ENCODE results near the gene RHBDF2. TPM values are rescaled to one million over a fixed set of nuclear protein-coding genes. Genes with fewer than 3 reads are reported as not detected.

The RHBDF2 gene
- polyA plus RNA-seq, 1 donor (not counting 4 experiments of a cell fraction or from before 2014, with no cell fraction given) = 14.9 TPM

- no peak overlapping the region for H3K9ac ChIP-seq (ENCODE audit: control insufficient read depth, extremely low read depth, insufficient read depth, low read length)
Measured at GRCh38 chr17:76490112-76490710, 11.0 kb downstream of the RHBDF2 start.

GRCh38 chr17:76487451-76488192 lies 13.6 kb downstream of the RHBDF2 start:
- H3K9ac ChIP-seq (ENCODE audit: control insufficient read depth, extremely low read depth, insufficient read depth, low read length) = no peak overlapping the region
- H3K4me3 ChIP-seq (ENCODE audit: control insufficient read depth in 2 of 3, extremely low read depth in 1 of 3, insufficient read depth in 2 of 3, low read depth in 1 of 3, low read length in 3 of 3) = no peak overlapping the region
- no peak for TF ChIP-seq EZH2 (IDR thresholded peaks at IDR 0.05; ENCODE audit: low read length)
- TF ChIP-seq CTCF (optimal IDR thresholded peaks at IDR 0.05 in 1 of 3, IDR thresholded peaks at IDR 0.05 in 1 of 3, conservative IDR thresholded peaks at IDR 0.05 in 1 of 3; ENCODE audit: extremely low read depth in 1 of 3, insufficient read depth in 2 of 3, low read length in 3 of 3) = no peak
- no peak overlapping the region for H2AFZ ChIP-seq (ENCODE audit: control insufficient read depth, low read length)
- no peaks in the 10 kb centered on the region for H4K20me1 ChIP-seq (ENCODE audit: control insufficient read depth, extremely low read depth, insufficient read depth, low read length)
- dilution Hi-C loops (cut with MboI; ENCODE audit: extremely low pct_ligation_motif_present, low sequenced_read_pairs) = no loop called here
- no peak for DNase-seq (ENCODE audit: low read depth, low spot score)
- peaks cover 16% of the 10 kb centered on the region for H3K4me1 ChIP-seq (ENCODE audit: control insufficient read depth, extremely low read depth, insufficient read depth, low read length)
- no peaks in the 10 kb centered on the region for H3K9me3 ChIP-seq (ENCODE audit: control insufficient read depth, low read depth, low read length)
- H3K27ac ChIP-seq (ENCODE audit: control insufficient read depth, insufficient read depth, low read length) = no peak overlapping the region
- H3K4me2 ChIP-seq (ENCODE audit: control insufficient read depth, extremely low read depth, insufficient read depth, low read depth, low read length) = no peak overlapping the region
- FAIRE-seq = no peak
- peaks cover 0 to 6% of the 10 kb centered on the region in 2 experiments for H3K36me3 ChIP-seq (ENCODE audit: control insufficient read depth in 2 of 2, extremely low read depth in 1 of 2, insufficient read depth in 2 of 2, low read length in 2 of 2)
- H3K27me3 ChIP-seq (ENCODE audit: control insufficient read depth, extremely low read depth, insufficient read depth, low read length) = no peaks in the 10 kb centered on the region
- H3K79me2 ChIP-seq (ENCODE audit: control insufficient read depth, insufficient read depth, low read length) = peaks cover 3% of the 10 kb centered on the region
- no peaks in the 10 kb centered on the region for H3K9me1 ChIP-seq (ENCODE audit: control insufficient read depth, extremely low read depth, insufficient read depth, low read length)

More at GRCh38 chr17:76490112-76490710, 11.0 kb downstream of the RHBDF2 start:
- Histone ChIP-seq H3K9me3 (ENCODE audit: control insufficient read depth, low read depth, low read length) (no peaks in the 10 kb centered on the region), H4K20me1 (ENCODE audit: control insufficient read depth, extremely low read depth, insufficient read depth, low read length) (peaks cover 5% of the 10 kb centered on the region), H3K27me3 (ENCODE audit: control insufficient read depth, extremely low read depth, insufficient read depth, low read length) (no peaks in the 10 kb centered on the region), H3K79me2 (ENCODE audit: control insufficient read depth, insufficient read depth, low read length) (peaks cover 10% of the 10 kb centered on the region), H3K9me1 (ENCODE audit: control insufficient read depth, extremely low read depth, insufficient read depth, low read length) (no peaks in the 10 kb centered on the region), H2AFZ (ENCODE audit: control insufficient read depth, low read length) (no peak overlapping the region), H3K4me1 (ENCODE audit: control insufficient read depth, extremely low read depth, insufficient read depth, low read length) (peaks cover 26% of the 10 kb centered on the region), H3K4me3 (ENCODE audit: control insufficient read depth in 2 of 3, extremely low read depth in 1 of 3, insufficient read depth in 2 of 3, low read depth in 1 of 3, low read length in 3 of 3) (no peak overlapping the region), H3K4me2 (ENCODE audit: control insufficient read depth, extremely low read depth, insufficient read depth, low read depth, low read length) (no peak overlapping the region), H3K27ac (ENCODE audit: control insufficient read depth, insufficient read depth, low read length) (no peak overlapping the region), H3K36me3 (ENCODE audit: control insufficient read depth in 2 of 2, extremely low read depth in 1 of 2, insufficient read depth in 2 of 2, low read length in 2 of 2) (peaks cover 4% of the 10 kb centered on the region in 2 experiments)
- dilution Hi-C loops (cut with MboI; ENCODE audit: extremely low pct_ligation_motif_present, low sequenced_read_pairs) = no loop called here
- TF ChIP-seq EZH2 (IDR thresholded peaks at IDR 0.05; ENCODE audit: low read length) (no peak), CTCF (optimal IDR thresholded peaks at IDR 0.05 in 1 of 3, IDR thresholded peaks at IDR 0.05 in 1 of 3, conservative IDR thresholded peaks at IDR 0.05 in 1 of 3; ENCODE audit: extremely low read depth in 1 of 3, insufficient read depth in 2 of 3, low read length in 3 of 3) (no peak)
- DNase-seq (ENCODE audit: low read depth, low spot score) = no peak
- no peak for FAIRE-seq

Data from keratinocyte (primary cell).